Adrenal gland (tissue), 12 donors: ENCODE results near the gene DIP2A. TPM values are rescaled to one million over a fixed set of nuclear protein-coding genes. Genes with fewer than 3 reads are reported as not detected.

Source experiments
- DNase-seq, 7 donors: peaks; one replicate each; pipeline ENCODE4 v3.0.0-alpha.2; 2019 to 2020
- H3K27ac ChIP-seq, 5 donors: fragments of 200-600 bp; sonication (generic) in 4 of 5; 1 replicate in 3 of 5; 2 replicates in 2 of 5; pipeline versions ENCODE4 v1.5.1 to v1.8.0; 2016 to 2020; ENCODE audit warnings: mild to moderate bottlenecking in 1 of 5
- H3K27me3 ChIP-seq: fragments of 200-600 bp; 2 replicates; pipeline ENCODE4 v1.8.0; 2021
- H3K36me3 ChIP-seq, 2 donors: fragments of 200-600 bp; replicated peaks in 1 of 2; 1 replicate in 1 of 2; 2 replicates in 1 of 2; pipeline versions ENCODE4 v1.5.1 to v1.8.0; 2018 to 2022
- H3K4me1 ChIP-seq, 2 donors: fragments of 200-600 bp; replicated peaks in 1 of 2; 1 replicate in 1 of 2; 2 replicates in 1 of 2; pipeline versions ENCODE4 v1.5.1 to v1.8.0; 2018 to 2021
- H3K4me3 ChIP-seq, 4 donors: fragments of 200-600 bp; sonication (generic) in 3 of 4; one replicate each; pipeline ENCODE4 v1.5.1; 2016 to 2018
- H3K9me3 ChIP-seq, 3 donors: fragments of 200-600 bp; sonication (generic) in 1 of 3; replicated peaks in 1 of 3; 1 replicate in 2 of 3; 2 replicates in 1 of 3; pipeline versions ENCODE4 v1.5.1 to v1.8.0; 2016 to 2021
- POLR2A ChIP-seq, 2 donors: fragments of 450-650 bp; IDR thresholded peaks; one replicate each; pipeline ENCODE4 v1.6.1; 2017; ENCODE audit warnings: antibody characterized with exemption in 2 of 2, mild to moderate bottlenecking in 2 of 2, moderate library complexity in 1 of 2
- WGBS, 4 donors: extraction: QIAGEN DNeasy Blood & Tissue Kit in 2 of 4; methylation state at CpG; one replicate each; pipeline versions ENCODE4 v1.1.5 to v1.1.7; 2013 to 2017; 5-methylcytosine and 5-hydroxymethylcytosine counted together
- intact Hi-C, 2 donors: fragments of 100-400 bp; cut with DNase I; formaldehyde crosslinking; loops; one replicate each; pipeline versions ENCODE4 v1.14.1 to v1.15.0; 2022 to 2023
- polyA plus RNA-seq, 3 donors: library from polyadenylated mRNA; stranded (reverse); fragments of 200-250 nt in 2 of 3; fragments of 350-450 nt in 1 of 3; fragmentation: Illumina TruSeq in 1 of 3; extraction: RNeasy Lipid Tissue Mini Kit (QIAGEN cat#74804) in 1 of 3; gene quantifications; one replicate each; pipeline ENCODE4 v1.2.3, GENCODE V29; 2013 to 2014
- total RNA-seq, 9 donors: library from RNA; depleted of rRNA in 4 of 9; stranded (reverse); fragments of >200 nt in 4 of 9; fragments of 120-200 nt in 1 of 9; fragmentation: NEBNext Ultra II Directional in 1 of 9; extraction: Animal tissue kit (Norgen Biotek cat#: 25700) in 1 of 9; gene quantifications; one replicate each; pipeline versions ENCODE4 v1.1.0 to v1.2.4, GENCODE V29; 2013 to 2023
- TF ChIP-seq, protein P1 (sequence below), 6 experiments: fragments of 450-650 bp in 4 of 6; fragments of 200-600 bp in 2 of 6; sonication (generic) in 1 of 6; IDR thresholded peaks; 1 replicate in 5 of 6; 2 replicates in 1 of 6; pipeline versions ENCODE4 v1.5.1 to v1.8.0; 2016 to 2021; ENCODE audit warnings: antibody characterized with exemption in 6 of 6, mild to moderate bottlenecking in 2 of 6, moderate library complexity in 1 of 6
- donor health status: healthy with polysubstance abuse.
- donor health status: Bipolar disorder and iron deficiency.
- donor health status: DM: yes; HTN: yes; CAD: no.
- donor health status: DM: no; HTN: no; CAD: no.
- donor health status: DM: no; HTN: no; CAD: no.
- donor health status: DM: yes; HTN: yes; CAD: no.

The DIP2A gene
- total and polyA plus RNA-seq, 12 donors = 22.0 to 61.7 (median 35.4) TPM

DNA sequence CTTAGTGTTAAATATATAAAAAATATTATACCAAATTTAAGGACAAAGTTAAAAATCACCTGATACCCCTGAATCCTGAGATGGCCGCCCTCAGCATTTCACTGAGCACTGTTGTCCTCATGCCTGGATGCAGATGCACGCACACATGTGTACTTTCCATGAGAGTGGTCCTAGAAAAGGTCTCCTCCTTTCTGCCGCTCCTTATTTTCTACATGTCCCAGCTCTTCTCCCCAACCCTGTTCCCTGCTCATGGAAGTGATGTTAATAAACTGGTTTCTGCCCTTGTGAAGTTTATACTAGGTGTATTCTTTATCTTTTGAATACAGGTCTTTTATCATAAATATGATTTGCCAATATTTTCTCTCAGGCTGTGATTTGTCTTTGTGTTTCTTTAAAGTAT is 32.9 kb downstream of the DIP2A start:
- TF ChIP-seq POLR2A (IDR thresholded peaks at IDR 0.05) = no peak
- TF ChIP-seq, protein P1, sequence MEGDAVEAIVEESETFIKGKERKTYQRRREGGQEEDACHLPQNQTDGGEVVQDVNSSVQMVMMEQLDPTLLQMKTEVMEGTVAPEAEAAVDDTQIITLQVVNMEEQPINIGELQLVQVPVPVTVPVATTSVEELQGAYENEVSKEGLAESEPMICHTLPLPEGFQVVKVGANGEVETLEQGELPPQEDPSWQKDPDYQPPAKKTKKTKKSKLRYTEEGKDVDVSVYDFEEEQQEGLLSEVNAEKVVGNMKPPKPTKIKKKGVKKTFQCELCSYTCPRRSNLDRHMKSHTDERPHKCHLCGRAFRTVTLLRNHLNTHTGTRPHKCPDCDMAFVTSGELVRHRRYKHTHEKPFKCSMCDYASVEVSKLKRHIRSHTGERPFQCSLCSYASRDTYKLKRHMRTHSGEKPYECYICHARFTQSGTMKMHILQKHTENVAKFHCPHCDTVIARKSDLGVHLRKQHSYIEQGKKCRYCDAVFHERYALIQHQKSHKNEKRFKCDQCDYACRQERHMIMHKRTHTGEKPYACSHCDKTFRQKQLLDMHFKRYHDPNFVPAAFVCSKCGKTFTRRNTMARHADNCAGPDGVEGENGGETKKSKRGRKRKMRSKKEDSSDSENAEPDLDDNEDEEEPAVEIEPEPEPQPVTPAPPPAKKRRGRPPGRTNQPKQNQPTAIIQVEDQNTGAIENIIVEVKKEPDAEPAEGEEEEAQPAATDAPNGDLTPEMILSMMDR (IDR thresholded peaks at IDR 0.05) = no peak
- Histone ChIP-seq H3K36me3 (peaks cover 0 to 2% of the 10 kb centered on the region in 2 donors), H3K4me1 (no peaks in the 10 kb centered on the region), H3K4me3 (no peak overlapping the region), H3K9me3 (no peaks in the 10 kb centered on the region), H3K27me3 (no peaks in the 10 kb centered on the region), H3K27ac (no peak overlapping the region)
- DNase-seq = no peak
- intact Hi-C loops = no loop called here
- 93 to 100% (median 100%) methylated on average over 3 of the region's 3 CpGs for WGBS, 4 donors

DNA sequence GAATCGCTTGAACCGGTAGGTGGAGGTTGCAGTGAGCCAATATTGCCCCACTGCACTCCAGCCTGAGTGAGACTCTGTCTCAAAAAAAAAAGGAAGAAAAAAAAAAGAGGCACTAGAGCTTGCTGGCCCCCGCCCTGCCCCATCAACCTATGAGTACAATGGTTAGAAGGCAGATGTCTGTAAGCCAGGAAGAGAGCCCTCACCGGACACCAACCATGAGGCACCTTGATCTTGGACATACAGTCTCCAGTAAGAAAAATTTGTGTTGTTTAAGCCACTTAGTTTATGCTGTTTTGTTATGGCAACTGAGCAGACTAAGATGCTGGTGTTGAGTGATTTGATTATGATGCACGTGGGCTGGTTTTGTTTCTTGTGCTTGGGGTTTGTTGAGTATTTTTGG is 34.2 kb downstream of the DIP2A start:
- TF ChIP-seq POLR2A (IDR thresholded peaks at IDR 0.05) = no peak
- TF ChIP-seq, protein P1 (IDR thresholded peaks at IDR 0.05) = no peak
- 81 to 99% (median 87%) methylated on average over 5 of the region's 5 CpGs for WGBS, 4 donors
- Histone ChIP-seq H3K27ac (no peak overlapping the region), H3K4me1 (no peaks in the 10 kb centered on the region), H3K9me3 (no peaks in the 10 kb centered on the region), H3K27me3 (no peaks in the 10 kb centered on the region), H3K4me3 (no peak overlapping the region), H3K36me3 (peaks cover 0 to 12% of the 10 kb centered on the region in 2 donors)
- intact Hi-C loops = no loop called here
- no peak for DNase-seq

DNA sequence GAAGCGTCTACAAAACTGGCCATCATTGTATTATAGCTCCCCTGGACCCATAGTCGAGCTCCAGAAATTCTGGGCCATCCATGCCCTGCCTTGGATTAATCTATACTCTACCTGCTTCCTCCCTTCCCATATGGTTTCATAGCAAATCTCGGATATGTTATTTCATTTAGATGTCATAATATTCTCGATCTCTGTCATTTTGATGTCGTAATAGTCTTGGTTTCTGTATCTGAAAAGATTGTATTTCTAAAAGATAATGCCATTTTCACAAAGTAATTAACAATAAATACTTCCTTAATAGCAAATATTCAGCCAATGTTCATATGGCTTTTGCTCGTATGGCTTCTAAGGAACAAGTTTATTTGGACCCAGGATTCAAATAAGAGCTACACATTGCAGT is 35.1 kb downstream of the DIP2A start:
- Histone ChIP-seq H3K27ac (no peak overlapping the region), H3K4me3 (no peak overlapping the region), H3K4me1 (no peaks in the 10 kb centered on the region), H3K9me3 (no peaks in the 10 kb centered on the region), H3K27me3 (no peaks in the 10 kb centered on the region), H3K36me3 (peaks cover 0 to 22% of the 10 kb centered on the region in 2 donors)
- intact Hi-C loops = no loop called here
- TF ChIP-seq, protein P1 (IDR thresholded peaks at IDR 0.05) = no peak
- no peak for TF ChIP-seq POLR2A (IDR thresholded peaks at IDR 0.05)
- DNase-seq = no peak
- WGBS, 4 donors = 94 to 97% (median 95%) methylated on average over 6 of the region's 6 CpGs

DNA sequence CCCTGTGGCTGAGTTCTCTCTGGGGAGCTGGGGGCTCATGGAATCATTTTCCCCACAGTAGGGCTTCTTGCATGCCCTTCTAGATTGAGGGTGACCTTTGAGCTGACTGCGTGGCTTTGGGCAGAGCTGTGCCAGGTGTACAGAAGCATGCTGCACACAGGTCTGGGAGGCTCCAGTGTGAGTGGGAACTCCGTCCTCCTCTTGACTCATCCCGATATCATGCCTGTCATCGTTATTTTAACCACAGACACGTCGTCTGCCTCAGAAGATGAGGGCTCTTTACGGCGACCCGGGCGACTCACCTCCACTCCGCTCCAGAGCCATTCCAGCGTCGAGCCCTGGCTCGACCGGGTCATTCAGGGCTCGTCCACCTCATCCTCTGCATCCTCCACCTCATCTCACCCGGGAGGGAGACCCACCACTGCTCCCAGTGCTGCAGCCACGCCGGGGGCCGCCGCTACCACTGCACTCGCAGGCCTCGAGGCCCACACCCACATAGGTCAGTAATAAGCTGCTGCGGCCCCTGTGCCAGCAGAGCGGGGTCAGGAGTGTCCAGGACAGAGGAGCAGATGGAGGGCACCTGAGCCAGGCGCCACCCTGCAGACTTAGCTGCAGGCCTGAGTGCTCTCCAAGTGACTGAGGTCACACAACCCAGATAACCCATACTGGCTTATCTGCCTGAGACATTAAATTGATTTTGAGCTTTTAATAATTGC is 39.8 kb downstream of the DIP2A start:
- H3K4me1 ChIP-seq = peaks cover 0 to 15% of the 10 kb centered on the region in 2 donors
- H3K27me3 ChIP-seq = no peaks in the 10 kb centered on the region
- H3K36me3 ChIP-seq = peaks cover 0 to 32% of the 10 kb centered on the region in 2 donors
- no peak for DNase-seq
- H3K27ac ChIP-seq = no peak overlapping the region
- TF ChIP-seq POLR2A (IDR thresholded peaks at IDR 0.05) = no peak
- TF ChIP-seq, protein P1 (IDR thresholded peaks at IDR 0.05) = no peak
- no peaks in the 10 kb centered on the region for H3K9me3 ChIP-seq
- 92 to 94% (median 92%) methylated on average over 15 to 26 of the region's 26 CpGs for WGBS, 4 donors
- no peak overlapping the region for H3K4me3 ChIP-seq
- intact Hi-C loops = no loop called here
